MCF 10A (cell line): Measurements from ENCODE around the gene MTG2. TPM values are rescaled to one million over a fixed set of nuclear protein-coding genes. Genes with fewer than 3 reads are reported as not detected.

Source experiments
- BruUV-seq: library from RNA; stranded (reverse); fragments of 400-500 nt; replicated peaks from 2 replicates; lab custom pipeline; 2021; lab: Mats Ljungman, UMichigan
- CTCF ChIA-PET: fragments of 300-600 bp; sonication (Branson Sonifier 250); formaldehyde crosslinking; extraction: SDS; loops from one replicate; lab custom pipeline; 2021; ENCODE audit warnings: antibody characterized with exemption, inconsistent platforms; lab: Yijun Ruan, JAX
- POLR2A ChIA-PET: fragments of 300-600, 350-650 bp; sonication (Branson Sonifier 250); formaldehyde crosslinking; extraction: SDS; loops from one replicate; lab custom pipeline; 2020; ENCODE audit warnings: antibody characterized with exemption, inconsistent platforms; lab: Yijun Ruan, JAX
- DNase-seq: peaks from one replicate; pipeline ENCODE4 v3.0.0-alpha.2; 2018; ENCODE audit not compliant: unreplicated experiment
- H3K27ac Mint-ChIP-seq: one replicate; pipeline ENCODE4 v1.8.0; 2022; ENCODE audit warnings: mild to moderate bottlenecking, low read depth, mixed read lengths; ENCODE audit not compliant: unreplicated experiment
- H3K27me3 Mint-ChIP-seq: one replicate; pipeline ENCODE4 v1.8.0; 2022; ENCODE audit warnings: mixed read lengths; ENCODE audit not compliant: insufficient read depth, unreplicated experiment
- H3K36me3 Mint-ChIP-seq: one replicate; pipeline ENCODE4 v1.8.0; 2022; ENCODE audit warnings: mild to moderate bottlenecking, moderate library complexity, mixed read lengths; ENCODE audit not compliant: insufficient read depth, unreplicated experiment
- H3K4me1 Mint-ChIP-seq: one replicate; pipeline ENCODE4 v1.8.0; 2022; ENCODE audit warnings: mixed read lengths; ENCODE audit not compliant: insufficient read depth, unreplicated experiment
- H3K4me3 Mint-ChIP-seq: one replicate; pipeline ENCODE4 v1.8.0; 2022; ENCODE audit warnings: mild to moderate bottlenecking, moderate library complexity, mixed read lengths; ENCODE audit not compliant: unreplicated experiment
- H3K9me3 Mint-ChIP-seq: one replicate; pipeline ENCODE4 v1.8.0; 2022; ENCODE audit warnings: mixed read lengths; ENCODE audit not compliant: unreplicated experiment
- CTCF ChIP-seq: fragments of 200-600 bp; IDR thresholded peaks from one replicate; pipeline ENCODE4 v1.8.0; 2022; ENCODE audit warnings: antibody characterized with exemption, mild to moderate bottlenecking; ENCODE audit not compliant: unreplicated experiment
- intact Hi-C: fragments of 100-400 bp; cut with micrococcal nuclease; formaldehyde crosslinking; loops from 2 replicates; pipeline ENCODE4 v1.14.1; 2022
- total RNA-seq: library from RNA; stranded (reverse); gene quantifications from 2 replicates; pipeline ENCODE4 v1.2.3, GENCODE V29; 2022

Gene MTG2
- total RNA-seq, 1 experiment from 2014 or later: 61.0 TPM

GRCh38 chr20:62177307-62177706 lies 5.5 kb upstream of the MTG2 start:
- BruUV-seq: no TSS peak
- POLR2A ChIA-PET: interaction anchor here (0.8 to 1.0 kb wide), 3 partner anchors 10 to 111 kb away, joined by 3 to 4 read pairs (median 3); partner anchors contain the start of genes PSMA7 and SS18L1

DNA sequence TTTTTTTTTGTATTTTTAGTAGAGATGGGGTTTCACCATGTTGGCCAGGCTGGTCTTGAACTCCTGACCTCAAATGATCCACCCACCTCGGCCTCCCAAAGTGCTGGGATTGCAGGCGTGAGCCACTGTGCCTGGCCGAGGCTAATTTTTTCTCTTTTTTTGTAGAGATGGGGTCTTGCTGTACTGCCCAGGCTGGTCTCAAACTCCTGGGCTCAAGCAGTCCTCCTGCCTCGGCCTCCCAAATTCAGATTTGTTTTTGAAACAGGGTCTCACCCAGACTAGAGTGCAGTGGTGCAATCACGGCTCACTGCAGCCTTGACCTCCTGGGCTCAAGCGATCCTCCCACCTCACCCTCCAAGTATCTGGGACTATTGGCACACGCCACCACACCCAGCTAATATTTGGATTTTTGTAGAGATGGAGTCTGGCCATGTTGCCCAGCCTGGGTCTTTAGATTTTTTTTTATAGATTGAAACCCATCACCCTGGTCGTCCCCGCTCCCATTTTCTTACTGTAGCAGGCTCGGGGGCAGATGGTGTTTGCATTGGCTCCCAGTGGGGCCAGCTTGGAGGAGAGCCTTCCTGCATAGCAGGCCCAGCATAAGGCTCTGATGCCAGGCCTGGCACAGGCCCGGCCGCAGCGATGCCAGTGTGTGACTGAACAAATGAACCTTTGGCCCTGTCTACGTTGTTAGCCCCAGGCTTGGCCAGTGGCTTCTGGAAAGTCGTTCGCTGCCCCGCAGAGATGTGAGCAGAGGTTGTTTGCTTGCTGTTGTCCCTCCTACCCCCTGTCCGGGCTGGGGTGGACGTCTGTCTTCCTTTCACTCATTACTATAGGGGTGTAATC lies 4.3 kb upstream of the MTG2 start:
- H3K9me3 Mint-ChIP-seq: no peaks in the 10 kb centered on the region
- CTCF ChIA-PET: no interaction called here
- no TSS peak for BruUV-seq

More at GRCh38 chr20:62177307-62177706, 5.5 kb upstream of the MTG2 start:
- no peaks in the 10 kb centered on the region for H3K4me1 Mint-ChIP-seq
- peaks cover 39% of the 10 kb centered on the region for H3K36me3 Mint-ChIP-seq
- no peak for DNase-seq
- H3K9me3 Mint-ChIP-seq: no peaks in the 10 kb centered on the region
- H3K27me3 Mint-ChIP-seq: no peaks in the 10 kb centered on the region
- no peak for TF ChIP-seq CTCF
- no peak overlapping the region for H3K27ac Mint-ChIP-seq
- intact Hi-C loops: no loop called here
- CTCF ChIA-PET: interaction anchor here (0.5 to 0.6 kb wide), 4 partner anchors 21 to 208 kb away, joined by 3 to 5 read pairs (median 3); no protein-coding TSS in a partner anchor
- no peak overlapping the region for H3K4me3 Mint-ChIP-seq

DNA sequence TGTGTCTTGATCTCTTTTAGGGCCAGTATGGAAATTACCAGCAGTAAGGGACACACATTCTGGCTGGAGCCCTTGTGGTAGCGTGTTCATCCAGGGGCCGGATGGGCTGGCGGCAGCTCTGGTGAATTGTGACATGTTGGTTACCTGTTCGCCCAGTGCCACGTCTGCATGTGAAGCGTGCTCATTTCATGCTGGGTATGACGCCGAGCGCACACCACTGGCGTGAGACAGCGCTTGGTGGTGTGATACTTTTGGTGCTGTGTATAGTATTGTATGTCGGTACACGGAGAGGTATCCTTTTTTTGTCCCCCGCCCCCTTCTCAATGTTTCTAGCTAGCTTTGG lies 3.7 kb upstream of the MTG2 start:
- DNase-seq: no peak
- Mint-ChIP-seq H3K4me3 (no peak overlapping the region), H3K27me3 (no peaks in the 10 kb centered on the region), H3K36me3 (peaks cover 38% of the 10 kb centered on the region), H3K9me3 (no peaks in the 10 kb centered on the region), H3K27ac (no peak overlapping the region), H3K4me1 (peaks cover 1% of the 10 kb centered on the region)
- CTCF ChIA-PET: interaction anchor here (0.7 kb wide), 1 partner anchor 112 kb away, joined by 3 read pairs; no protein-coding TSS in a partner anchor
- no TSS peak for BruUV-seq
- intact Hi-C loops: no loop called here
- no peak for TF ChIP-seq CTCF
- POLR2A ChIA-PET: no interaction called here

More for the DNA sequence above, 4.3 kb upstream of the MTG2 start:
- POLR2A ChIA-PET: no interaction called here
- H3K36me3 Mint-ChIP-seq: peaks cover 40% of the 10 kb centered on the region
- H3K4me3 Mint-ChIP-seq: no peak overlapping the region
- intact Hi-C loops: no loop called here
- H3K4me1 Mint-ChIP-seq: no peaks in the 10 kb centered on the region
- H3K27ac Mint-ChIP-seq: no peak overlapping the region
- no peaks in the 10 kb centered on the region for H3K27me3 Mint-ChIP-seq
- TF ChIP-seq CTCF: no peak
- DNase-seq: no peak

DNA sequence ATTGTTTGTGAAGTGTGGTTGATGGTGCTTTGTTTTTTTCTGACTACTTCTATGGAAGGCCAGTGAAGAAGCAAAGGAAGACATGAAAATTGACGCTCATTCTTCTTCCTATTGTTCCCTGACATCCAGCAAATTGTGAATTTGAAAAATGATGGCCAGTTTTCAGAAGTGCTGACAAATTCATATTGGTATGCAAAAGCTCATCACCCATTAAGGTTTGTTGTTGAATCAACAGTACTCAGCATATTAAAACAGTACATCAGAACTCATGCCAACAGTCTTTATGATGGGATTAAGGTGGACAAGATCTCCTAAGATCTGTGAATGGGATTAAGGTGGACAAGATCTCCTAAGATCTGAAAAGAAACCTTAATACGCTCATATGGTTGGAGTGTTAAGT lies 1.0 kb upstream of the MTG2 start:
- H3K4me3 Mint-ChIP-seq: peak overlapping the region; percentile 95
- intact Hi-C loops: no loop called here
- H3K4me1 Mint-ChIP-seq: peaks cover 10% of the 10 kb centered on the region
- ChIA-PET POLR2A (interaction anchor here (0.8 to 1.8 kb wide), 7 partner anchors 9 to 205 kb away, joined by 3 to 6 read pairs (median 5); partner anchors contain the start of gene RPS21), CTCF (interaction anchor here (1.6 kb wide), 1 partner anchor 171 kb away, joined by 4 read pairs; no protein-coding TSS in a partner anchor)
- no peak for DNase-seq
- H3K27me3 Mint-ChIP-seq: no peaks in the 10 kb centered on the region
- TF ChIP-seq CTCF: no peak
- H3K36me3 Mint-ChIP-seq: peaks cover 27% of the 10 kb centered on the region
- no TSS peak for BruUV-seq
- peak overlapping the region; percentile 99 for H3K27ac Mint-ChIP-seq
- H3K9me3 Mint-ChIP-seq: no peaks in the 10 kb centered on the region
